Heart right ventricle (tissue), 16 donors: ENCODE data around the gene PPP1R36. TPM values are rescaled to one million over a fixed set of nuclear protein-coding genes. Genes with fewer than 3 reads are reported as not detected.
"Not testable (repeated sequence)": the region's sequence is repeated elsewhere in the genome, so short reads cannot be mapped to it uniquely, and the experiment has no call there.

Experiments
- ATAC-seq, 8 donors: fragments of 200-7000 bp; cut with Tn5 transposase; one replicate each; pipeline ENCODE4 v1.9.1; 2020; ENCODE audit warnings: mild to moderate bottlenecking in 8 of 8, moderate library complexity in 8 of 8, moderate number of reproducible peaks in 1 of 8
- DNase-seq, 2 donors: peaks; one replicate each; pipeline ENCODE4 v3.0.0-alpha.2; 2020
- H3K27ac ChIP-seq, 10 donors: fragments of 200-600 bp; sonication (generic) in 2 of 10; one replicate each; pipeline versions ENCODE4 v1.5.0 to v1.8.0; 2020 to 2022; ENCODE audit warnings: mild to moderate bottlenecking in 3 of 10
- H3K27me3 ChIP-seq, 7 donors: fragments of 200-600 bp; one replicate each; pipeline ENCODE4 v1.8.0; 2021 to 2022; ENCODE audit warnings: mild to moderate bottlenecking in 2 of 7
- H3K36me3 ChIP-seq, 9 donors: fragments of 200-600 bp; sonication (generic) in 1 of 9; one replicate each; pipeline versions ENCODE4 v1.5.0 to v1.8.0; 2020 to 2022; ENCODE audit warnings: mild to moderate bottlenecking in 2 of 9
- H3K4me1 ChIP-seq, 9 donors: fragments of 200-600 bp; sonication (generic) in 1 of 9; one replicate each; pipeline versions ENCODE4 v1.5.0 to v1.8.0; 2020 to 2022; ENCODE audit warnings: mild to moderate bottlenecking in 4 of 9
- H3K4me3 ChIP-seq, 10 donors: fragments of 200-600 bp; sonication (generic) in 2 of 10; one replicate each; pipeline versions ENCODE4 v1.5.0 to v1.8.0; 2020 to 2022; ENCODE audit warnings: mild to moderate bottlenecking in 7 of 10, moderate library complexity in 2 of 10
- H3K9me3 ChIP-seq, 11 donors: fragments of 200-600 bp in 10 of 11; sonication (generic) in 2 of 11; one replicate each; pipeline versions ENCODE4 v1.5.0 to v1.8.0; 2013 to 2022; ENCODE audit warnings: mild to moderate bottlenecking in 2 of 11, control low read depth in 1 of 11, moderate library complexity in 1 of 11
- CTCF ChIP-seq, 9 donors: fragments of 200-600 bp; sonication (generic) in 2 of 9; IDR thresholded peaks; one replicate each; pipeline versions ENCODE4 v1.5.0 to v1.8.0; 2021 to 2022; ENCODE audit warnings: antibody characterized with exemption in 9 of 9, mild to moderate bottlenecking in 5 of 9, moderate library complexity in 1 of 9
- WGBS, 2 donors: extraction: QIAGEN DNeasy Blood & Tissue Kit; methylation state at CpG; one replicate each; pipeline ENCODE4 v1.1.7; 2013; ENCODE audit warnings: inconsistent platforms in 1 of 2; 5-methylcytosine and 5-hydroxymethylcytosine counted together
- intact Hi-C, 10 donors: fragments of 100-400 bp; cut with DNase I; formaldehyde crosslinking; loops; one replicate each; pipeline versions ENCODE4 v1.11.1 to v1.14.2; 2022
- polyA plus RNA-seq, 2 donors: library from polyadenylated mRNA; stranded (reverse); fragments of 200-250 nt; gene quantifications; one replicate each; pipeline ENCODE4 v1.2.3, GENCODE V29; 2013
- total RNA-seq, 10 donors: library from RNA; stranded (reverse); fragmentation: NEBNext Ultra II Directional in 3 of 10; extraction: Animal tissue kit (Norgen Biotek cat#: 25700) in 3 of 10; gene quantifications; one replicate each; pipeline versions ENCODE4 v1.2.1 to v1.2.4, GENCODE V29; 2021 to 2023
- donor health status: Arrhythmogenic right ventricular cardiomyopathy.
- donor health status: ischemic (EF 13 %, LVEDD 7.1; RV severe dilation, severe dysfunction).
- donor health status: healthy with polysubstance abuse.
- donor health status: DM: no; HTN: yes; CAD: no.
- donor health status: DM: no; HTN: no; CAD: no.
- donor health status: ischemic (EF 25% LVEDD 6.9; RV normal size, moderate dysfunction).
- donor health status: ischemic (EF 25% LVEDD 5.7; RV mildly dilated, moderate dysfunction).
- donor health status: healthy.
- donor health status: DM: yes; HTN: yes; CAD: no.
- donor health status: Ischemic cardiomyopathy.
- donor health status: ischemic (EF 35%, LVEDD 5.7; RV mildly dilated, moderate dysfunction).
- donor health status: nonischemic (EF 11% LVEDD 7.7; RV severe dilation, severe dysfunction).
- donor health status: DM: yes; HTN: yes; CAD: no.
- donor health status: PGD.
- donor health status: ischemic (EF 29% LVEDD 5.4; RV normal size, mild dysfunction).
- donor health status: nonischemic (EF 23%, LVEDD 6.1; RV moderate dilation, normal function).

PPP1R36 gene
- total and polyA plus RNA-seq, 12 donors = 0.07 to 0.85 (median 0.49) TPM; not detected in 2

GRCh38 chr14:64554556-64554955 lies 4.8 kb downstream of the PPP1R36 start:
- Histone ChIP-seq H3K4me1 (peaks cover 0 to 11% (median 9%) of the 10 kb centered on the region in 9 donors), H3K27me3 (peaks cover 0 to 24% (median 6%) of the 10 kb centered on the region in 7 donors), H3K27ac (no peak overlapping the region), H3K4me3 (no peak overlapping the region), H3K36me3 (no peaks in the 10 kb centered on the region), H3K9me3 (no peaks in the 10 kb centered on the region)
- intact Hi-C loops = no loop called here
- WGBS, 2 donors = 65 to 74% methylated on average over 4 of the region's 4 CpGs
- TF ChIP-seq CTCF (IDR thresholded peaks at IDR 0.05) = no peak
- no peak for ATAC-seq
- DNase-seq = no peak

GRCh38 chr14:64556526-64556925 lies 6.8 kb downstream of the PPP1R36 start:
- H3K36me3 ChIP-seq = no peaks in the 10 kb centered on the region
- H3K9me3 ChIP-seq = no peaks in the 10 kb centered on the region
- no peak overlapping the region for H3K4me3 ChIP-seq
- TF ChIP-seq CTCF (IDR thresholded peaks at IDR 0.05) = no peak
- H3K27ac ChIP-seq = no peak overlapping the region
- DNase-seq (no peak), ATAC-seq (no peak)
- no peaks in the 10 kb centered on the region for H3K4me1 ChIP-seq
- intact Hi-C loops = no loop called here
- H3K27me3 ChIP-seq = peaks cover 0 to 4% (median 0%) of the 10 kb centered on the region in 7 donors
- WGBS, 2 donors = 97 to 99% methylated on average over 5 of the region's 5 CpGs

GRCh38 chr14:64558216-64558615 lies 8.5 kb downstream of the PPP1R36 start:
- DNase-seq, H3K27ac ChIP-seq, intact Hi-C loops, H3K27me3 ChIP-seq, H3K36me3 ChIP-seq, ATAC-seq, H3K9me3 ChIP-seq, H3K4me1 ChIP-seq, H3K4me3 ChIP-seq: not testable (repeated sequence)
- 92 to 100% methylated on average over 2 of the region's 2 CpGs for WGBS, 2 donors

GRCh38 chr14:64561631-64562030 lies 11.9 kb downstream of the PPP1R36 start:
- ATAC-seq = no peak
- H3K27ac ChIP-seq = no peak overlapping the region

More at GRCh38 chr14:64561631-64562030, 11.9 kb downstream of the PPP1R36 start:
- H3K4me3 ChIP-seq = no peak overlapping the region
- no peak for TF ChIP-seq CTCF (IDR thresholded peaks at IDR 0.05)
- intact Hi-C loops = no loop called here
- no peaks in the 10 kb centered on the region for H3K36me3 ChIP-seq
- peaks cover 0 to 21% (median 3%) of the 10 kb centered on the region in 9 donors for H3K4me1 ChIP-seq
- H3K9me3 ChIP-seq = no peaks in the 10 kb centered on the region
- 50 to 55% methylated on average over 2 of the region's 2 CpGs for WGBS, 2 donors
- H3K27me3 ChIP-seq = no peaks in the 10 kb centered on the region
- DNase-seq = no peak
